Osteoblast (primary cell): ENCODE measurements around the gene RYR3. TPM values are rescaled to one million over a fixed set of nuclear protein-coding genes. Genes with fewer than 3 reads are reported as not detected.

Source experiments
- DNase-seq: peaks from one replicate; pipeline ENCODE4 v3.0.0; 2011; ENCODE audit warnings: low spot score, mixed read lengths; ENCODE audit not compliant: insufficient read length; ENCODE audit errors: missing footprints
- H2AFZ ChIP-seq: 2 replicates; pipeline ENCODE4 v1.6.0; 2011; ENCODE audit warnings: mild to moderate bottlenecking, low read length
- H3K27ac ChIP-seq: 2 replicates; pipeline ENCODE4 v1.5.1; 2011; ENCODE audit warnings: mild to moderate bottlenecking, low read depth, low read length, moderate library complexity
- H3K27me3 ChIP-seq: 2 replicates; pipeline ENCODE4 v1.6.0; 2012; ENCODE audit warnings: mild to moderate bottlenecking, control low read depth, inconsistent platforms, low read length, moderate library complexity; ENCODE audit not compliant: insufficient read depth
- H3K36me3 ChIP-seq: 2 replicates; pipeline ENCODE4 v1.5.1; 2011; ENCODE audit warnings: mild to moderate bottlenecking, low read length, control low read depth, moderate library complexity; ENCODE audit not compliant: insufficient read depth
- H3K4me1 ChIP-seq: 2 replicates; pipeline ENCODE4 v1.5.1; 2011; ENCODE audit warnings: mild to moderate bottlenecking, low read length, control low read depth, moderate library complexity; ENCODE audit not compliant: insufficient read depth
- H3K4me2 ChIP-seq: 2 replicates; pipeline ENCODE4 v1.6.0; 2011; ENCODE audit warnings: mild to moderate bottlenecking, low read length; ENCODE audit not compliant: insufficient read depth
- H3K4me3 ChIP-seq: fragments of 200-600 bp; sonication (generic); 3 replicates; pipeline ENCODE4 v1.5.1; 2012; ENCODE audit warnings: mild to moderate bottlenecking, low read length, inconsistent platforms; ENCODE audit not compliant: insufficient read depth
- H3K79me2 ChIP-seq: 2 replicates; pipeline ENCODE4 v1.6.0; 2012; ENCODE audit warnings: mild to moderate bottlenecking, low read length, control low read depth, inconsistent platforms; ENCODE audit not compliant: insufficient read depth
- H3K9me3 ChIP-seq: 2 replicates; pipeline ENCODE4 v1.5.1; 2011; ENCODE audit warnings: low read depth, low read length, control low read depth
- H4K20me1 ChIP-seq: 2 replicates; pipeline ENCODE4 v1.6.0; 2012; ENCODE audit warnings: mild to moderate bottlenecking, low read length, control low read depth; ENCODE audit not compliant: insufficient read depth
- CTCF ChIP-seq: IDR thresholded peaks from 2 replicates; pipeline ENCODE4 v1.5.1; 2011; ENCODE audit warnings: mild to moderate bottlenecking, low read depth, low read length, moderate library complexity; ENCODE audit errors: extremely low read depth
- total RNA-seq: library from RNA; depleted of rRNA; stranded (reverse); fragments of >200 nt; gene quantifications from 2 replicates; pipeline ENCODE4 v1.2.3, GENCODE V29; 2012

Gene RYR3
- total RNA-seq, 1 donor: not detected

GRCh38 chr15:33328106-33328505 lies 17.3 kb downstream of the RYR3 start:
- Histone ChIP-seq H4K20me1 (no peaks in the 10 kb centered on the region), H3K4me3 (no peak overlapping the region), H3K4me1 (no peaks in the 10 kb centered on the region), H3K79me2 (no peaks in the 10 kb centered on the region), H3K27me3 (no peaks in the 10 kb centered on the region), H3K27ac (no peak overlapping the region), H3K4me2 (no peak overlapping the region), H3K9me3 (no peaks in the 10 kb centered on the region), H2AFZ (no peak overlapping the region), H3K36me3 (no peaks in the 10 kb centered on the region)
- TF ChIP-seq CTCF: no peak
- no peak for DNase-seq

- no peak overlapping the region for H3K27ac ChIP-seq
- no peaks in the 10 kb centered on the region for H4K20me1 ChIP-seq
- H3K4me3 ChIP-seq: no peak overlapping the region
- H3K4me2 ChIP-seq: no peak overlapping the region
- no peaks in the 10 kb centered on the region for H3K9me3 ChIP-seq
- TF ChIP-seq CTCF: no peak
- no peaks in the 10 kb centered on the region for H3K36me3 ChIP-seq
- H3K27me3 ChIP-seq: no peaks in the 10 kb centered on the region
- DNase-seq: no peak
- H3K79me2 ChIP-seq: no peaks in the 10 kb centered on the region
- no peak overlapping the region for H2AFZ ChIP-seq
- no peaks in the 10 kb centered on the region for H3K4me1 ChIP-seq
These were observed 18.7 kb downstream of the RYR3 start for GRCh38 chr15:33329457-33329856.

GRCh38 chr15:33330931-33331330 lies 20.2 kb downstream of the RYR3 start:
- H4K20me1 ChIP-seq: no peaks in the 10 kb centered on the region
- no peaks in the 10 kb centered on the region for H3K79me2 ChIP-seq
- no peaks in the 10 kb centered on the region for H3K9me3 ChIP-seq
- no peaks in the 10 kb centered on the region for H3K36me3 ChIP-seq
- no peak for DNase-seq
- no peak for TF ChIP-seq CTCF
- H3K27me3 ChIP-seq: no peaks in the 10 kb centered on the region
- H3K4me3 ChIP-seq: no peak overlapping the region
- H3K27ac ChIP-seq: no peak overlapping the region
- H3K4me2 ChIP-seq: no peak overlapping the region
- H2AFZ ChIP-seq: no peak overlapping the region
- no peaks in the 10 kb centered on the region for H3K4me1 ChIP-seq

- H2AFZ ChIP-seq: no peak overlapping the region
- no peaks in the 10 kb centered on the region for H4K20me1 ChIP-seq
- no peaks in the 10 kb centered on the region for H3K9me3 ChIP-seq
- no peak for TF ChIP-seq CTCF
- no peak for DNase-seq
- no peak overlapping the region for H3K27ac ChIP-seq
- no peak overlapping the region for H3K4me2 ChIP-seq
- no peak overlapping the region for H3K4me3 ChIP-seq
- no peaks in the 10 kb centered on the region for H3K79me2 ChIP-seq
- no peaks in the 10 kb centered on the region for H3K27me3 ChIP-seq
- no peaks in the 10 kb centered on the region for H3K4me1 ChIP-seq
- H3K36me3 ChIP-seq: no peaks in the 10 kb centered on the region
These were observed 31.2 kb downstream of the RYR3 start for GRCh38 chr15:33341953-33342352.
